BLaER1 (cell line): ENCODE data around the gene CAPN10.

ENCODE experiments used
- H3K27ac ChIP-seq: shearing (Covaris generic); formaldehyde crosslinking; 2 replicates; pipeline ENCODE4 v1.8.1; 2022
- H3K27me3 ChIP-seq: shearing (Covaris generic); formaldehyde crosslinking; 2 replicates; pipeline ENCODE4 v1.8.1; 2022
- H3K36me3 ChIP-seq: shearing (Covaris generic); formaldehyde crosslinking; 2 replicates; pipeline ENCODE4 v1.8.1; 2022
- H3K4me1 ChIP-seq: shearing (Covaris generic); formaldehyde crosslinking; 2 replicates; pipeline ENCODE4 v1.8.1; 2022
- H3K4me2 ChIP-seq: shearing (Covaris generic); formaldehyde crosslinking; 2 replicates; pipeline ENCODE4 v1.8.1; 2022
- H3K4me3 ChIP-seq: shearing (Covaris generic); formaldehyde crosslinking; 2 replicates; pipeline ENCODE4 v1.8.1; 2022
- H3K9ac ChIP-seq: shearing (Covaris generic); formaldehyde crosslinking; 2 replicates; pipeline ENCODE4 v1.8.1; 2022
- H3K9me3 ChIP-seq: shearing (Covaris generic); formaldehyde crosslinking; 2 replicates; pipeline ENCODE4 v1.8.1; 2022
- H4K20me1 ChIP-seq: shearing (Covaris generic); formaldehyde crosslinking; 2 replicates; pipeline ENCODE4 v1.8.1; 2022
- Cebpa-rat ChIP-seq: shearing (Covaris generic); IDR thresholded peaks from 2 replicates; pipeline ENCODE4 v1.8.1; 2022

CAPN10 gene

DNA sequence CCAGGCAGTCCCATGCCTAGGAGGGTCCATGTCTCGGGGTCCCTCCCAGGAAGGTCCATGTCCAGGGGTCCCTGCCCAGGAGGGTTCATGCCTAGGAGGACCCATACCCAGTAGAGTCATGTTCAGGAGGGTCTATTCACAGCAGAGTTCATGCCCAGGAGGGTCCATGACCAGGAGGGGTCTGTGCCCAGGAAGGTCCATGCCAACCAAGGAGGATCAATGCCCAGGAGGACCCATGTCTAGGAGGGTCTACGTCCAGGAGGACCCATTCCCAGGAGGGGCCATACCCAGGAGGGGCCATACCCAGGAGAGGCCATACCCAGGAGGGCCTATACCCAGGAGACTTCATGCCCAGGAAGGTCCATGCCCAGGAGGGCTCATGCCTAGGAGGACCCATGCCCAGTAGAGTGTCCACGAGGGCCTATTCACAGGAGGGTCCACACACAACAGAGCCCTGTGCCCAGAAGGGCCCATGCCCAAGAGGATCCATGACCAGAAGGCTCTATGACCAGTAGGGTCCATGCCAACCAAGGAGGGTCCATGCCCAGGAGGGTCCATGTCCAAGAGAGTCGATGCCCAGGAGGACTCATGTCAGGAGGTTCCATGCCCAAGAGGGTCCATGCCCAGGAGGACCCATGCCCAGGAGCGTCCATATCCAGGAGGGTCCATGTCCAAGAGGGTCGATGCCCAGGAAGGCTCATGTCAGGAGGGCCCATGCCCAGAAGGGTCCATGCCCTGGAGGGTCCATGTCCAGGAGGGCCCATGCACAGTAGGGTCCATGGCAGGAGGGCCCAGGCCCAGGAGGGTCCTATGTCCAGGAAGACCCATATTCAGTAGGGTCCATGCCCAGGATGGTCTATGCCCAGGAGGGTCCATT lies 48.8 kb downstream of the CAPN10 start:
- Histone ChIP-seq H3K4me1 (no peaks in the 10 kb centered on the region), H3K9me3 (peaks cover 49% of the 10 kb centered on the region), H3K27ac (no peak overlapping the region), H3K9ac (no peak overlapping the region), H3K4me3 (no peak overlapping the region), H3K4me2 (no peak overlapping the region), H3K27me3 (no peaks in the 10 kb centered on the region), H3K36me3 (peaks cover under 1% of the 10 kb centered on the region; the same call in 1 of the 2 replicates), H4K20me1 (no peaks in the 10 kb centered on the region)
- TF ChIP-seq Cebpa-rat = no peak

DNA sequence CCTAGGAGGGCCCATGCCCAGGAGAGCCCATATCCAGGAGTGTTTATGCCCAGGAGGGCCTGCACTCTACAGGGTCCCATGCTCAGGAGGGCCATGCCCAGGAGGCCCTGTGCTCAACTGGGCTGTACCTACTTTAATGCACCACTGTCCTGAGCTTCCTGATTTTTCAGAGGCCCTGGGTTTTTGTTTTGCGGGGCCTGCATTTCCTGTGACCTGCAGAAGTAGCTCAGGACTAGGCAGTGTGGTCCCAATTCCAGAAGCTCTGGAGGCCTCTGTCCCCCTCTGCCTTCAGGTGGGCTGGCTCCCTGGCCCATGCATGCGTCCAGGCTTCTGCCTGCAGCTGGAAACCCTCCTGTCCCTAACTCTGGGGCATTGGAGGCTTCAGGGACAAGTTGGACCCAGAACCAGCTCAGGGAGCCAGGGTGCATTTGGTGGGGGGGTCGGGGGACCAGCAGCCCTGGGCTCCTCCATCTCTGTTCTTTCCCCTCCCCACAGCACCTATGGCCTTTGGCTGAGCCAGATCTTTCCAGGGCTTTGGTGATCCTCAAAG lies 49.5 kb downstream of the CAPN10 start:
- no peaks in the 10 kb centered on the region for H3K4me1 ChIP-seq
- TF ChIP-seq Cebpa-rat = no peak
- H3K36me3 ChIP-seq = no peaks in the 10 kb centered on the region
- no peak overlapping the region for H3K4me2 ChIP-seq
- no peaks in the 10 kb centered on the region for H3K27me3 ChIP-seq
- H3K9ac ChIP-seq = no peak overlapping the region
- H4K20me1 ChIP-seq = no peaks in the 10 kb centered on the region
- H3K9me3 ChIP-seq = peaks cover 51% of the 10 kb centered on the region
- no peak overlapping the region for H3K27ac ChIP-seq
- no peak overlapping the region for H3K4me3 ChIP-seq

DNA sequence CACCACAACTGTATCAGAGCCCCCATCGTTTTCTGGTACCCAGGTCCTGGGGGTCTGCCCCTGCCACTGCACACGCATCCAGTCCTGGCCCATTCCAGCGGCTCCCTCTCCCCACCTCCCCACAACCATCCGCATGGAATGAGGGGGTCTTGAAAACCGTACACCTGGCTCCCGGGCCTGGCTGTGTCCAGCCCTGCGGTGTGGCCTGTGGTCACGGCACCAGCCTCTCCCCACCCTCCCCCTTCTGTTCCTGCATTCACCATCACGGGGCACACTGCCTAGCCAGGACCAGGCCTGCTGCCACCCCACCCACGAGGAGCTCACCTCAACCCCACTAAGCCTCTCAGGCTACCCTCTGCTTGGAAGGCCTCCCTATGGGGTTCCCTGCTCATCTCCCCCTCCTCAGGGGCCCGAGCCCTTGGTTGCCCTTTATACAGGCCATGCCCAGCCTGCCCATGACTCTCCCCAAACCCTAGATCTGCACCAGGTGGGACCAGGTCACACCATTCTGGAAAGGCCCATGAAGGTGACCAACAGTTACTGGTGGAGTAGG lies 50.1 kb downstream of the CAPN10 start:
- Histone ChIP-seq H3K9ac (no peak overlapping the region), H3K36me3 (no peaks in the 10 kb centered on the region), H3K4me2 (no peak overlapping the region), H3K27ac (no peak overlapping the region), H3K4me1 (no peaks in the 10 kb centered on the region), H3K4me3 (no peak overlapping the region), H3K27me3 (no peaks in the 10 kb centered on the region), H3K9me3 (peaks cover 54% of the 10 kb centered on the region), H4K20me1 (no peaks in the 10 kb centered on the region)
- no peak for TF ChIP-seq Cebpa-rat

DNA sequence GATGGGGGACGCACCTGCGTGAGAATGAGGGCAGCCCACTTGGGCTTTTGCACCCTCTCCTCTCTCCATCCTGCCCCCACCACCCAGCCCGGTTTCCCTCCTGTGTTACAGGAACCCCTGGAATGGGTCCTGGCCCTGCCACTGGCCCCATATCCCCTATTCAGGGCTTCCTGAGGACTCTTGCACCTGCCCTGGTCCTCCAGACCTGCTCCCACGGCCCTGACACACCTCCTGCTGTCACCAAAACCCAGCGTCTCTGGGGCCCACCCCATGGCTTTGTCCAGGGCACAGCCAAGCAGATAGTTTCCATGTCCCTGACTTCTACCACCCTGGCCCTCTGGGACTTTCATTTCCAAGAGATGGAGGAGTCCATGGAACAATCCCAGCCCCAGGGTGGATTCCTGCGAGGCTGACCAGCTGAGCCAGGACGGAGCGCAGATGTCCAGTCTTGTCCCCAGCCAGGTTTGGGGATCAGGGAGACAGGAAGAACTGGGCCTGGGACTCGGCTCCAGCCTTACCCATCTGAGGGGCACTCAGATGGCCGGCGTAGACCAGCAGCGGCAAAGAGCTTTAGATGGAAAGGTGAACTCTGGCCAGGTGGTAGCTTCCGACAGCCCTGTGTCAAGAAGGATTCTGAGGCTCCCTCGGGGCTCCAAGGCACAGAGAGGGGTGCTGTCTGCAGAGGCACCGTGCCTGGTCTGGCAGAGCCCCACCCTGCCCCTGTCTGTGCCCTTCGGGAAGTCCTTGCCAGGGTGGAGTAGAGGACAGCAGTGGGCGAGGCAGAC lies 50.8 kb downstream of the CAPN10 start:
- Histone ChIP-seq H3K4me3 (no peak overlapping the region), H3K36me3 (no peaks in the 10 kb centered on the region), H4K20me1 (no peaks in the 10 kb centered on the region), H3K4me2 (no peak overlapping the region), H3K4me1 (no peaks in the 10 kb centered on the region), H3K27ac (no peak overlapping the region), H3K9me3 (peaks cover 55% of the 10 kb centered on the region), H3K27me3 (no peaks in the 10 kb centered on the region), H3K9ac (no peak overlapping the region)
- TF ChIP-seq Cebpa-rat = no peak

DNA sequence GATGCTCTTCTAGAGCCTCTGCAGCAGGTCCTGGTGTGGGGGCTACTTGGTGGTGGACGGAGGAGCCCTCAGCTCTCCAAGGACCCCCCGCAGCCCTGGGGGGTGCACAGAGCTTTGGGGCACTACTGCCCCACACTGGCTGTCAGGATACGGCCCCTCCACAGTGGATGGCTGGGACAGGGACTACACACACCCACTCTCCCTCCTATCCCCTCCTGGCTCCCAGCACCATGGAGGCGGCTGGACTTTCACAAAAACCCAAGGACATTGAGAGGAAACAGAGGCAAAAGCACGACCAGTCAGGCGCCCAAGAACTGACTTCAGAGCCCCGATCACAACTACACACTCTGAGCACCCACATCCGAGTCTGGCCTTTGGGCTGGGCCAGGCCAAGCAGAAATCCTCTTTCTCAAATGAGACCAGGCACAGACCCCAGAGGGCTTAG lies 51.4 kb downstream of the CAPN10 start:
- Histone ChIP-seq H3K4me2 (no peak overlapping the region), H3K4me3 (no peak overlapping the region), H3K36me3 (no peaks in the 10 kb centered on the region), H3K4me1 (no peaks in the 10 kb centered on the region), H3K27ac (no peak overlapping the region), H3K9ac (no peak overlapping the region), H3K27me3 (no peaks in the 10 kb centered on the region), H4K20me1 (no peaks in the 10 kb centered on the region), H3K9me3 (peaks cover 55% of the 10 kb centered on the region)
- TF ChIP-seq Cebpa-rat = no peak

DNA sequence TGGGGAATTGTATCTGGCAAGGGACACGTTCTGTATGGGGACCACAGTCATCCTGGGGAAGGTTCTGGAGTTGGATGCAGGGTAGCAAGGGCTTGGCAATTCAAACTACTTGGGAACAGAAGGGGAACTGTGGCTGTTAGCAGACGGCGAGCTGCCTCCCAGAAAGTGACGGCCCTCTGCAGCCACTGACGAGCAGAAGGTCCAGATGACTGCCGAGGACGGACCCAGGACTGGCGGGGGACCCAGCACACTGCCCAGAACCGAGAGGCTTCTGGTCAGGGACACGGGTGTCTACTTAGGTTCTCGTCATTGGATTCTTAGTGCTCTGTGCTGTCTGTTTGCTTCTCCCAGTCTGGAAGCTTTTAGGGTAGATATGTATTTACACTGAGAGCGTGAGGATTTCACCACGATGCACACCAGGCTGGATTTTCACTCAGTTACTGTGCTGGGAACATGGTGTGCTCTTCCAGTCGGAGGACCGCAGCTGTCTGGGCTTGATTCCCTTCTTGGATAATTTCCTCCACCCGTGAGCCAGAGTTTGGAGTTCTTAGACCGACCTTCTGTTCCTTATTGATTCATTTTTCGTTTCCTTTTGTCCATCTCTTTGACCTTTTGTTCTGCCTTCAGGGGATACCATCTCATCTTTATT lies 52.1 kb downstream of the CAPN10 start:
- Histone ChIP-seq H3K27me3 (no peaks in the 10 kb centered on the region), H3K27ac (no peak overlapping the region), H3K36me3 (no peaks in the 10 kb centered on the region), H3K9ac (no peak overlapping the region), H3K4me2 (no peak overlapping the region), H3K9me3 (peaks cover 51% of the 10 kb centered on the region), H4K20me1 (no peaks in the 10 kb centered on the region), H3K4me1 (no peaks in the 10 kb centered on the region), H3K4me3 (no peak overlapping the region)
- no peak for TF ChIP-seq Cebpa-rat

DNA sequence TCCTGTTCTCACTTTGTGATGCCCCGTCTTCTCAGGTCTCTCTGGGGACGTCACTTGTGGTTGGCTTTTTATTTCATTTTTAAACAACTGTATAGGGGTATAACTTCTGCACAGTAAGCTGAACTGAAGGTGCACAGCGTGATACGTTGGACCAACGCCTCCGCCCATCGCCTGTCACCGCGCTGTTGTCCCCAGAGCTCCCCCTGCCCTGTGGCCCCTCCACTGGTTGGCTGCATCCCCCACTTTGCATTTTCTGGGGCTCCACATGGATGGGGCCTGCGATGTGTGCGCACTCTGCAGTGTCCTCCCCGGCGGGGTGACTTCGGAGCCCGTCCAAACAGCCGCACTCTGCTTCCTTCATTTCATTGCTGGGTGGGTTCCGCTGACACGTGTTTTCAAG lies 53.0 kb downstream of the CAPN10 start:
- Histone ChIP-seq H3K27me3 (no peaks in the 10 kb centered on the region), H3K36me3 (no peaks in the 10 kb centered on the region), H4K20me1 (no peaks in the 10 kb centered on the region), H3K27ac (no peak overlapping the region), H3K9ac (no peak overlapping the region), H3K4me2 (no peak overlapping the region), H3K4me3 (no peak overlapping the region), H3K9me3 (peaks cover 42% of the 10 kb centered on the region), H3K4me1 (peaks cover 6% of the 10 kb centered on the region)
- no peak for TF ChIP-seq Cebpa-rat

DNA sequence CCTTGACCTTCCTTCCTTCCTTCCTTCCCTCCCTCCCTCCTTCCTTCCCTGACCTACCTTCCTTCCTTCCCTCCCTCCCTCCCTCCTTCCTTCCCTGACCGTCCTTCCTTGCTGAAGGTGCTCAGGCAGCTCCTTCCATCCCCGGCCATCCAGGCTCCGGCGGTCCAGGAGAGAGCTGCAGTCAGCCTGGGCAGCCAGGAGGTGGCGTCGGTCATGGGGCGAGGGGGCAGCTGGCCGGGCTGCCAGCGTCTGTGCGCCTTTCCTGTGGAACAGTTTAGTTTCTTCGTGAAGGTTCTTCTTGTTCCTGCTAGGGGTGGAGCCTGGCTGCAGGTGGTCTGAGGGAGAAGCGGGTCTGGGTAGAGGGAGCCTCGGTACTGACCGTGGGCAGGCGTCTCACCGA lies 54.4 kb downstream of the CAPN10 start:
- no peak for TF ChIP-seq Cebpa-rat
- Histone ChIP-seq H3K4me3 (no peak overlapping the region), H3K36me3 (no peaks in the 10 kb centered on the region), H3K9ac (no peak overlapping the region), H3K4me2 (no peak overlapping the region), H3K4me1 (peaks cover 10% of the 10 kb centered on the region), H3K9me3 (peaks cover 30% of the 10 kb centered on the region), H4K20me1 (no peaks in the 10 kb centered on the region), H3K27ac (no peak overlapping the region), H3K27me3 (no peaks in the 10 kb centered on the region)

DNA sequence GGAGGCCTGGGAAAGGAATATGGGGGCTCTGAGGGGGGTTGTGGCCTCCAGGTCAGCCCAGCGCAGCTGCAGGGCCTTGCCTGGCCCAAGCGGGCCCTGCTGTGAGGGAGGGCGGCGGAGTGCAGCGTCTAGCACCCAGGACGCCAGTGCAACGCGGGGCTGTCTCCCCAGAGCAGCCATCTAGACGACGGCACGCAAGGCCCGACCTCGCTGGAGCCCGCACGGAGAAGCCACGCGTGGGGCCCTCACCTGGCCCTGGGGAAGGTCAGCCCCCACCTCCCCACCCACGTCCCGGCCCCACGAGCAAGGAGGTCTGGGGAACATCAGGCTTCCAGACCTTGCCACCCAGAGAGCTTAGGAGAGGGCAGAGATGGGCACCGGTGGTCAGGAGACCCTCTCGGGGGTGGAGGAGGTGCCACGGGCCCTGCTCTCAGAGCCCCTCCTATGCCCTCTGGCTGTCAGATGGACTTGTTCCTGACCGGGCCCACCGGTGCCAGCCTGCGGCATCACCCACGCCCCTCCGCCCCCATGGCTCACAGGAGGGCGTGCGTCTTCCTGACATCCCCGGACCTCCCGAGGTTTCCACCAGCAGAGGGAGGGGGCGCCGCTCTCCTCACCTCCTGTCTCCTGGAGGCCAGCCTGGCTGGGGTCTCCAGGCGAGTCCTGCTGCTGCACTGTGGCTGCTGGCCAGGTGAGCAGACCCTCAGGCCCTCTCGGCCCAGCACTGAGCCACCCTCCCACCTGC lies 55.7 kb downstream of the CAPN10 start:
- H3K4me2 ChIP-seq = no peak overlapping the region
- no peak overlapping the region for H3K9ac ChIP-seq
- TF ChIP-seq Cebpa-rat = no peak
- no peaks in the 10 kb centered on the region for H4K20me1 ChIP-seq
- no peak overlapping the region for H3K27ac ChIP-seq
- H3K9me3 ChIP-seq = peaks cover 30% of the 10 kb centered on the region
- H3K4me3 ChIP-seq = no peak overlapping the region
- no peaks in the 10 kb centered on the region for H3K36me3 ChIP-seq
- no peaks in the 10 kb centered on the region for H3K27me3 ChIP-seq
- H3K4me1 ChIP-seq = peaks cover 15% of the 10 kb centered on the region
